ENCODE measurements around the gene UBA52. TPM values are rescaled to one million over a fixed set of nuclear protein-coding genes. Genes with fewer than 3 reads are reported as not detected.
A peak's percentile ranks its signal among the peaks of the same experiment; 100 is the strongest.

Gene UBA52
- total and polyA plus RNA-seq, 3 experiments from 2014 or later = 1,487 to 1,700 (median 1,684) TPM

- Mint-ChIP-seq H3K9me3 (no peaks in the 10 kb centered on the region), H3K36me3 (peaks cover 0 to 59% (median 3%) of the 10 kb centered on the region in 3 donors), H3K27me3 (no peaks in the 10 kb centered on the region), H3K27ac (peak overlapping the region; percentile 18 to 97 (median 87)), H3K4me1 (peaks cover 19 to 30% (median 19%) of the 10 kb centered on the region in 3 donors), H3K4me3 (peak overlapping the region; percentile 8 to 89 (median 66))
- Histone ChIP-seq H3K9me3 (ENCODE audit: low read length) (no peaks in the 10 kb centered on the region), H3K27ac (ENCODE audit: low read depth, low read length) (no peak overlapping the region), H3K27me3 (ENCODE audit: insufficient read depth, low read length, poor library complexity, severe bottlenecking) (no peaks in the 10 kb centered on the region), H3K36me3 (ENCODE audit: insufficient read depth, low read length) (no peaks in the 10 kb centered on the region), H3K4me3 (ENCODE audit: low read length) (no peak overlapping the region), H3K4me1 (ENCODE audit: insufficient read depth, low read length) (peaks cover 17% of the 10 kb centered on the region)
- DNase-seq = no peak
- ChIA-PET POLR2A (no interaction called here), CTCF (no interaction called here)
Measured at GRCh38 chr19:18541258-18541991, 30.2 kb upstream of the UBA52 start.

GRCh38 chr19:18541992-18542940, 29.4 kb upstream of the UBA52 start:
- Mint-ChIP-seq H3K9me3 (no peaks in the 10 kb centered on the region), H3K36me3 (peaks cover 0 to 51% (median 0%) of the 10 kb centered on the region in 3 donors), H3K27me3 (no peaks in the 10 kb centered on the region), H3K4me3 (peak overlapping the region; percentile 85 to 94 (median 89)), H3K4me1 (peaks cover 17 to 30% (median 19%) of the 10 kb centered on the region in 3 donors), H3K27ac (peak overlapping the region; percentile 87 to 97 (median 93))
- no peaks in the 10 kb centered on the region for H3K9me3 ChIP-seq (ENCODE audit: low read length)
- no peak for DNase-seq
- H3K4me1 ChIP-seq (ENCODE audit: insufficient read depth, low read length) = peaks cover 17% of the 10 kb centered on the region
- no peaks in the 10 kb centered on the region for H3K27me3 ChIP-seq (ENCODE audit: insufficient read depth, low read length, poor library complexity, severe bottlenecking)
- H3K4me3 ChIP-seq (ENCODE audit: low read length) = peak overlapping the region; percentile 55
- POLR2A ChIA-PET = interaction anchor here (0.9 kb wide), 1 partner anchor 19 kb away, joined by 3 read pairs; no protein-coding TSS in a partner anchor
- CTCF ChIA-PET = interaction anchor here (0.6 to 1.2 kb wide), 3 partner anchors 9 to 29 kb away, joined by 3 read pairs; partner anchors contain the start of gene UBA52
- no peaks in the 10 kb centered on the region for H3K36me3 ChIP-seq (ENCODE audit: insufficient read depth, low read length)
- H3K27ac ChIP-seq (ENCODE audit: low read depth, low read length) = peak overlapping the region; percentile 73

GRCh38 chr19:18542941-18543813, 28.5 kb upstream of the UBA52 start, which contains the start of gene FKBP8:
Gene FKBP8, minus strand, starts transcription at chr19:18543573. Its CDS starts 1,603 bp downstream, at chr19:18541970.
- peak; percentile 87 to 95 (median 90) for DNase-seq
- peak within 1 kb of the TSS; percentile 88 to 97 (median 93) for H3K4me3 Mint-ChIP-seq
- peak within 1 kb of the TSS; percentile 89 to 99 (median 97) for H3K27ac Mint-ChIP-seq
- H3K36me3 ChIP-seq (ENCODE audit: insufficient read depth, low read length) = no peaks in the 10 kb centered on the region
- H3K4me3 ChIP-seq (ENCODE audit: low read length) = peak within 1 kb of the TSS; percentile 55
- no peaks in the 10 kb centered on the region for H3K9me3 ChIP-seq (ENCODE audit: low read length)
- H3K27me3 ChIP-seq (ENCODE audit: insufficient read depth, low read length, poor library complexity, severe bottlenecking) = no peaks in the 10 kb centered on the region
- POLR2A ChIA-PET = interaction anchor here (0.9 to 1.7 kb wide), 5 partner anchors 12 to 46 kb away, joined by 3 to 16 read pairs (median 4); partner anchors contain the start of genes KXD1 and REX1BD
- peak within 1 kb of the TSS; percentile 73 for H3K27ac ChIP-seq (ENCODE audit: low read depth, low read length)
- no peaks in the 10 kb centered on the region for H3K9me3 Mint-ChIP-seq
- H3K36me3 Mint-ChIP-seq = peaks cover 0 to 42% (median 0%) of the 10 kb centered on the region in 3 donors
- CTCF ChIA-PET = interaction anchor here (0.6 to 1.6 kb wide), 8 partner anchors 10 to 46 kb away, joined by 3 to 10 read pairs (median 4); partner anchors contain the start of genes KXD1, REX1BD and UBA52
- no peaks in the 10 kb centered on the region for H3K27me3 Mint-ChIP-seq
- H3K4me1 Mint-ChIP-seq = peaks cover 17 to 30% (median 19%) of the 10 kb centered on the region in 3 donors
- H3K4me1 ChIP-seq (ENCODE audit: insufficient read depth, low read length) = peaks cover 17% of the 10 kb centered on the region

GRCh38 chr19:18543814-18544475, 27.7 kb upstream of the UBA52 start:
- no peaks in the 10 kb centered on the region for H3K9me3 Mint-ChIP-seq
- Histone ChIP-seq H3K27ac (ENCODE audit: low read depth, low read length) (peak overlapping the region; percentile 55), H3K9me3 (ENCODE audit: low read length) (no peaks in the 10 kb centered on the region), H3K36me3 (ENCODE audit: insufficient read depth, low read length) (no peaks in the 10 kb centered on the region), H3K4me3 (ENCODE audit: low read length) (peak overlapping the region; percentile 42), H3K27me3 (ENCODE audit: insufficient read depth, low read length, poor library complexity, severe bottlenecking) (no peaks in the 10 kb centered on the region), H3K4me1 (ENCODE audit: insufficient read depth, low read length) (peaks cover 17% of the 10 kb centered on the region)
- peak; percentile 52 to 86 (median 59) for DNase-seq
- peak overlapping the region; percentile 86 to 97 (median 93) for H3K4me3 Mint-ChIP-seq
- peaks cover 17 to 30% (median 19%) of the 10 kb centered on the region in 3 donors for H3K4me1 Mint-ChIP-seq
- POLR2A ChIA-PET = interaction anchor here (0.5 to 1.7 kb wide), 6 partner anchors 12 to 50 kb away, joined by 3 to 16 read pairs (median 4); partner anchors contain the start of genes KXD1 and REX1BD
- H3K27ac Mint-ChIP-seq = peak overlapping the region; percentile 80 to 99 (median 96)
- CTCF ChIA-PET = interaction anchor here (1.0 to 1.6 kb wide), 7 partner anchors 14 to 45 kb away, joined by 3 to 10 read pairs (median 6); partner anchors contain the start of genes KXD1, REX1BD and UBA52
- H3K27me3 Mint-ChIP-seq = no peaks in the 10 kb centered on the region
- H3K36me3 Mint-ChIP-seq = peaks cover 0 to 38% (median 0%) of the 10 kb centered on the region in 3 donors

- H3K27ac ChIP-seq (ENCODE audit: low read depth, low read length) = no peak overlapping the region
- no peak overlapping the region for H3K4me3 ChIP-seq (ENCODE audit: low read length)
- POLR2A ChIA-PET = no interaction called here
- Mint-ChIP-seq H3K36me3 (no peaks in the 10 kb centered on the region), H3K4me3 (no peak overlapping the region), H3K4me1 (no peaks in the 10 kb centered on the region), H3K27me3 (no peaks in the 10 kb centered on the region), H3K9me3 (no peaks in the 10 kb centered on the region), H3K27ac (no peak overlapping the region)
- no peaks in the 10 kb centered on the region for H3K27me3 ChIP-seq (ENCODE audit: insufficient read depth, low read length, poor library complexity, severe bottlenecking)
- CTCF ChIA-PET = interaction anchor here (0.7 to 1.5 kb wide), 3 partner anchors 12 to 273 kb away, joined by 3 read pairs; no protein-coding TSS in a partner anchor
- no peaks in the 10 kb centered on the region for H3K36me3 ChIP-seq (ENCODE audit: insufficient read depth, low read length)
- no peaks in the 10 kb centered on the region for H3K4me1 ChIP-seq (ENCODE audit: insufficient read depth, low read length)
- no peak for DNase-seq
- H3K9me3 ChIP-seq (ENCODE audit: low read length) = no peaks in the 10 kb centered on the region
Measured at GRCh38 chr19:18551631-18552030, 20.0 kb upstream of the UBA52 start.

- H3K27ac Mint-ChIP-seq = peak within 1 kb of the TSS; percentile 93 to 99 (median 98)
- ChIA-PET POLR2A (interaction anchor here (0.5 to 3.9 kb wide), 19 partner anchors 9 to 807 kb away, joined by 3 to 43 read pairs (median 6); partner anchors contain the start of genes COPE, DDX49, ELL and FKBP8), CTCF (interaction anchor here (0.9 to 2.4 kb wide), 9 partner anchors 12 to 104 kb away, joined by 3 to 9 read pairs (median 4); partner anchors contain the start of genes FKBP8 and REX1BD)
- peak within 1 kb of the TSS; percentile 96 for H3K27ac ChIP-seq (ENCODE audit: low read depth, low read length)
- no peaks in the 10 kb centered on the region for H3K9me3 ChIP-seq (ENCODE audit: low read length)
- peak within 1 kb of the TSS; percentile 90 to 94 (median 92) for H3K4me3 Mint-ChIP-seq
- H3K36me3 Mint-ChIP-seq = peaks cover 0 to 21% (median 0%) of the 10 kb centered on the region in 3 donors
- H3K9me3 Mint-ChIP-seq = no peaks in the 10 kb centered on the region
- no peaks in the 10 kb centered on the region for H3K27me3 ChIP-seq (ENCODE audit: insufficient read depth, low read length, poor library complexity, severe bottlenecking)
- H3K4me1 ChIP-seq (ENCODE audit: insufficient read depth, low read length) = peaks cover 23% of the 10 kb centered on the region
- H3K4me1 Mint-ChIP-seq = peaks cover 18 to 34% (median 29%) of the 10 kb centered on the region in 3 donors
- no peaks in the 10 kb centered on the region for H3K27me3 Mint-ChIP-seq
- peak within 1 kb of the TSS; percentile 98 for H3K4me3 ChIP-seq (ENCODE audit: low read length)
- peak; percentile 96 to 99 (median 98) for DNase-seq
- H3K36me3 ChIP-seq (ENCODE audit: insufficient read depth, low read length) = peaks cover 1% of the 10 kb centered on the region
Measured at GRCh38 chr19:18557411-18558201, 14.1 kb upstream of the UBA52 start, which contains the start of gene KXD1. Gene KXD1, plus strand, starts transcription at chr19:18557870. Its CDS starts 4,187 bp downstream, at chr19:18562057.

Data from CD8-positive, alpha-beta memory T cell (primary cell).